PC-3 (cell line): Measurements from ENCODE around the gene TTC28. TPM values are rescaled to one million over a fixed set of nuclear protein-coding genes. Genes with fewer than 3 reads are reported as not detected.

Source experiments
- microRNA-seq: library from miRNA; unstranded; fragments of <30 nt; microRNA quantifications from one replicate; pipeline ENCODE4 v1.1.0, GENCODE V29; 2020; ENCODE audit not compliant: unreplicated experiment
- total RNA-seq: library from RNA; depleted of rRNA; stranded (reverse); fragments of >200 nt; gene quantifications from 2 replicates; pipeline ENCODE4 v1.2.3, GENCODE V29; 2014; rRNA removed

Gene TTC28
- total RNA-seq, 1 experiment from 2014 or later = 6.3 TPM

Small RNA genes lying within 50 kb of the gene (microRNA-seq; reads per million reads assigned to microRNA genes)
- gene MIR5739 = not detected

Other genes starting within 250 kb of the TTC28 start
- gene CHEK2, start 62.0 kb upstream of the TTC28 start, total RNA-seq = 21.0 and 23.7 TPM in 2 replicates
- 13.9 and 14.1 TPM in 2 replicates for gene HSCB, start 62.2 kb upstream of the TTC28 start, total RNA-seq
- 7.1 and 18.8 TPM in 2 replicates for gene CCDC117, start 92.9 kb upstream of the TTC28 start, total RNA-seq
- gene XBP1, start 120.7 kb upstream of the TTC28 start, total RNA-seq = 125 and 191 TPM in 2 replicates
- 8.1 and 9.4 TPM in 2 replicates for gene ZNRF3, start 203.7 kb upstream of the TTC28 start, total RNA-seq